A673 (cell line): ENCODE measurements around the gene NAPSA.

ENCODE experiments used
- CTCF ChIP-seq: fragments of 300-800, 200-600 bp; sonication (generic); conservative IDR thresholded peaks from 2 replicates; pipeline ENCODE4 v1.5.1; 2017; ENCODE audit warnings: low read depth, mild to moderate bottlenecking, antibody characterized with exemption, low read length, moderate library complexity, mixed read lengths
- EZH2 ChIP-seq: fragments of 200-600 bp; sonication (generic); IDR thresholded peaks from 2 replicates; pipeline ENCODE4 v1.6.1; 2017; ENCODE audit warnings: borderline replicate concordance, low read depth, mild to moderate bottlenecking, mixed read lengths, antibody characterized with exemption, low read length; ENCODE audit not compliant: poor library complexity, severe bottlenecking

- TF ChIP-seq CTCF = no peak
- no peak for TF ChIP-seq EZH2
Observed at GRCh38 chr19:50344661-50345318, 20.6 kb downstream of the NAPSA start.
